GM06990 (cell line): Measurements from ENCODE around the gene CAMK2G.

ENCODE experiments used
- DNase-seq: peaks from one replicate; pipeline ENCODE4 v3.0.0-alpha.2; 2011; ENCODE audit not compliant: insufficient read length; ENCODE audit errors: extremely low read depth
- H3K27me3 ChIP-seq: replicated peaks from 2 replicates; pipeline ENCODE4 v1.6.0; 2011; ENCODE audit warnings: low read length; ENCODE audit not compliant: control insufficient read depth, insufficient read depth
- H3K36me3 ChIP-seq: 2 replicates; pipeline ENCODE4 v1.5.1; 2011; ENCODE audit warnings: low read length; ENCODE audit not compliant: control insufficient read depth, insufficient read depth
- H3K4me3 ChIP-seq: replicated peaks from 2 replicates; pipeline ENCODE4 v1.5.1; 2011; ENCODE audit warnings: low read depth, mild to moderate bottlenecking, control low read depth, low read length
- TF ChIP-seq, protein P1 (sequence below): IDR thresholded peaks from 2 replicates; pipeline ENCODE4 v1.5.1; 2011; ENCODE audit warnings: low read length, control low read depth, mild to moderate bottlenecking, inconsistent platforms; ENCODE audit not compliant: insufficient read depth, poor library complexity, severe bottlenecking

The CAMK2G gene

DNA sequence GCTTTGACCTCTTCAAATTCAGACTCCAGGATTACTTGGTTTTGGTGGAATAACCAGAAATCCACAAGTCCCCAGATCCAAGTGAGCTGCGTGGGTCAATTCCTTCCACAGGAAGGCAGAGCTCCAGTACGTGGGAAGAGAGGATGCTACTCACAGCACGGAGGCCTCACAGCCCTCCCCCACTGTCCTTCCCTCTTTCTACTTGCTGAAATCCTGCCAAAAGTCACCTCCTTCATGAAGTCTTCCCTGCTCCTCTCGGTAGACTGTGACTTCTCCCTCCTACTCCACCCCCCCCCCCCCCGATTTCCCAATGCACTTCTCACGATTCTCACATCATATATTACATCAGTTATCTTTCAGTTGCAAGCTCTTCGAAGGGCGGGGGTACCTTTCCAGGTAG lies 12.3 kb downstream of the CAMK2G start:
- no peak for DNase-seq
- TF ChIP-seq, protein P1, sequence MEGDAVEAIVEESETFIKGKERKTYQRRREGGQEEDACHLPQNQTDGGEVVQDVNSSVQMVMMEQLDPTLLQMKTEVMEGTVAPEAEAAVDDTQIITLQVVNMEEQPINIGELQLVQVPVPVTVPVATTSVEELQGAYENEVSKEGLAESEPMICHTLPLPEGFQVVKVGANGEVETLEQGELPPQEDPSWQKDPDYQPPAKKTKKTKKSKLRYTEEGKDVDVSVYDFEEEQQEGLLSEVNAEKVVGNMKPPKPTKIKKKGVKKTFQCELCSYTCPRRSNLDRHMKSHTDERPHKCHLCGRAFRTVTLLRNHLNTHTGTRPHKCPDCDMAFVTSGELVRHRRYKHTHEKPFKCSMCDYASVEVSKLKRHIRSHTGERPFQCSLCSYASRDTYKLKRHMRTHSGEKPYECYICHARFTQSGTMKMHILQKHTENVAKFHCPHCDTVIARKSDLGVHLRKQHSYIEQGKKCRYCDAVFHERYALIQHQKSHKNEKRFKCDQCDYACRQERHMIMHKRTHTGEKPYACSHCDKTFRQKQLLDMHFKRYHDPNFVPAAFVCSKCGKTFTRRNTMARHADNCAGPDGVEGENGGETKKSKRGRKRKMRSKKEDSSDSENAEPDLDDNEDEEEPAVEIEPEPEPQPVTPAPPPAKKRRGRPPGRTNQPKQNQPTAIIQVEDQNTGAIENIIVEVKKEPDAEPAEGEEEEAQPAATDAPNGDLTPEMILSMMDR = no peak
- H3K4me3 ChIP-seq = no peak overlapping the region
- H3K36me3 ChIP-seq = peaks cover 8% of the 10 kb centered on the region
- no peaks in the 10 kb centered on the region for H3K27me3 ChIP-seq

DNA sequence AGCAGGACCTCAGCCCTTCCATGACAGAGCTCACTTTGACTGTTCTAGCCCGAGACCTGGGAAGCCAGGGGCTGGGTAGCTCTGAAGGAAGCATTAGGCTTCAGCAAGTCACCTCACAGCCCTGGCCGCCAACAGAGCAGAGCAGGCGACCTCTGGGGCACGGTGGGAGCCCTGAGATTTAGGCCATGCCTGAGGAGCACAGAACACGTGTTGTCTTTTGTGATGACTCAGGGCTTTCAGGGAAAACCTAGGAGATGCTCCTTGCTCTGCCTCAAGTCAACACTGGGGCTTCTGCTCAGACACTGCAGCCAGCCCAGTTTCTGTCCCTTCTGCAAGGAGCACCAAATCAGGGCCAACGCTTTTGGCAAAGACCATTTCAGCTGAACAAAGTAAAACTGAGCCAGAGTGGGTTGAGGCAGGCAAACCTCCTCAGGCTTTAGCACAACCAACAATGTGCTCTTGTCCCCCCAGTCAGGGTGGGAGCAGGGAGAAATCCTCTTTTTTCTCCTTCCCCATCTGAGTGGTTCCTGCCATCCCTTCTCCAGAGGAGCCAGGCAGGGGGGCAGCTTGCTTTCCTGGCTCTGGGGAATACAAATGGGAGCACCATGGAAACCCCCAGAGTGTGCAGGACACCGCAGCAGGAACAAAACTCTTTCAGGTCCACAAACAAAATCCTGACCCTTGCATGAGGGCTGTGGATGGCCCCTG lies 14.4 kb downstream of the CAMK2G start:
- TF ChIP-seq, protein P1 = no peak
- no peaks in the 10 kb centered on the region for H3K27me3 ChIP-seq
- no peak for DNase-seq
- H3K4me3 ChIP-seq = no peak overlapping the region
- peaks cover 8% of the 10 kb centered on the region for H3K36me3 ChIP-seq

DNA sequence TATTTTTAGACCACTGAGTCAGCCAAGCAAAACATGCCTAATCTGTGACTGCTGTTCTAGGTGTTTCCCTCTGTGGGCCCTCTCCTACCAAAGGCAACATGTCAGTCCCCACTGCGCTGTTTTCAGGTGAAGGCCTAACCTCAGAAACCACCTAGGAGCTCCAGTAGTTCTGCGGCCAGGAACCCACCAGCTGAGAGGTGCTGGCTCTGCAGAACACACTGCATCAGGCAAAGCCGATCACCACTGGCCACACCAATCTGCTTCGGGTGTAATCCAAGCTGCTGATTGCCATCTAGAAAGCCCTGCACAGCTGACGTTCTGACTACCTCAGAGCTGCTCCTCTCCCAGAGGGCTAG lies 14.9 kb downstream of the CAMK2G start:
- Histone ChIP-seq H3K36me3 (peaks cover 8% of the 10 kb centered on the region), H3K27me3 (no peaks in the 10 kb centered on the region), H3K4me3 (no peak overlapping the region)
- TF ChIP-seq, protein P1 = no peak
- no peak for DNase-seq

DNA sequence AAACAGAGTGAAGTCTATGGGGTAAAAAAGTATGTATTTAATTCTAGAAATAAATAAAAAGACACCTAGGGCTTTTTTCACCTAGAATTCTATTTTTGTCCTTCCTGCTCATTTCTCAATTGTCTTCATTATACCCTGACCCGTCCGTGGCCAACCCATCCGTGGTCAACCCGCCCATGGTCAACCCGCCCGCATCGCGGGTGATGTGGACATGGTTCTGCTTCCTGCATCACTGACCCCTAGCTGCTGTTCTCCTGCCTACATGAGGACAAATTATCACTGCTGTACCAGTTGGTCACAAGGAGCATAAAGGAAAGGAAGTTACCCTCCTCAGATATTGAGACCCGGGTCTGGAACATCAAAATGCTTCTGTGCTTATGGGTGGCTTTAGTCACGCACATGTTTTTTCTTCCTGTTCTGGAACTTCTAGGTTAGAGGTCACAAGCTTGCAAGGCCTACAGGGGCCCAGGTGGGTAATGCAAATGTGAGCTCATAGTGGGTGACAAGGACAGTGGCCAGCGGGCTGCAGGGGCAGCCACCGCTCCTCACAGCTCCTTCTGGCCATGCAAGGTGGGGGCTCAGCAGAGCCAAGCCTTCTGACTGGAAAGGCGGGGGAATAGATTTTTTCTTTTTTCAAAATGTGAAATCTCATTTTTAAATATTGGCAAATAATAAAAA lies 15.5 kb downstream of the CAMK2G start:
- H3K4me3 ChIP-seq = no peak overlapping the region
- TF ChIP-seq, protein P1 = no peak
- H3K36me3 ChIP-seq = peaks cover 9% of the 10 kb centered on the region
- no peaks in the 10 kb centered on the region for H3K27me3 ChIP-seq
- no peak for DNase-seq

DNA sequence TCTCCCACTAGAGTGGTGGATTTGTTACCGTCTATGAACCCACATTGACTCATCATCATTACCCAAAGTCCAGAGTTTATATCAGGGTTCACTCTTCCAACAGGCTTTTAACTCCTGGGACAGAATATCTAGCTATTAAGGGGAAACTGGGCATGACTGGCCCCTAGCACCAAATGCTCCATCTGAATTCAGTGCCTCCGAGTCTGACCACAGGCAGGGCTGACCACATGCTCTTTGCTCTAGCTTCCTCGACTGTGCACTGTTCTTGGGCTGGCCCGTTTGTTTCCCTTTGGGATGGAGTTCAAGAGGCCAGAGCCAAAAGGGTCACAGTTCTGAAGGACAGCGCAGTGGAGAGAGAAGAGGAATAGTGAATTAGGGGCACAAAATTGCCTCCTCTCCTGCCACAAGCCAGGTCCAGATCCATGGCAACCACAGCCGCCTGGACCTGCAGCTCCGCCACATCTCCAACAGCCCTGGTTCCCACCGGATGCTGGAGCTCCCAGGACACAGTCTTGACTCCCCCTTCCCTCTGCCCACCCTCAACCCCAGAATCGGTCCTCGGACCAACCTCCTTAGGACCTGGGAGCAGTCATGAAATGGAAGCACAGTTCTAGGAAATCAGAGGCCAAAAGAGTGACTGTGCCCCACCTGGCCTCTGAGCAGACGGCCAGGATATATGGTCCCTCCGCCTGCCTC lies 16.2 kb downstream of the CAMK2G start:
- TF ChIP-seq, protein P1 = no peak
- H3K27me3 ChIP-seq = no peaks in the 10 kb centered on the region
- no peak for DNase-seq
- H3K36me3 ChIP-seq = peaks cover 7% of the 10 kb centered on the region
- no peak overlapping the region for H3K4me3 ChIP-seq
